Measurements from ENCODE around the gene PANK1.

PANK1 gene

GRCh38 chr10:89683883-89684282 is 38.8 kb upstream of the PANK1 start:
- no peak for ATAC-seq
- TF ChIP-seq TSHZ2 (CRISPR knock-in tag; IDR thresholded peaks at IDR 0.05) (no peak), TCF4 (CRISPR knock-in tag; IDR thresholded peaks at IDR 0.05; ENCODE audit: borderline replicate concordance) (no peak)

- TF ChIP-seq ISL1 (CRISPR knock-in tag; IDR thresholded peaks at IDR 0.05), result no peak
- TF ChIP-seq TOX (CRISPR knock-in tag; IDR thresholded peaks at IDR 0.05; ENCODE audit: borderline replicate concordance), result no peak
- TF ChIP-seq RARB (CRISPR knock-in tag; IDR thresholded peaks at IDR 0.05), result no peak
- no peak for TF ChIP-seq PPARA (CRISPR knock-in tag; IDR thresholded peaks at IDR 0.05; ENCODE audit: borderline replicate concordance)
- no peak for TF ChIP-seq CSDC2 (CRISPR knock-in tag; IDR thresholded peaks at IDR 0.05)
- no peak for TF ChIP-seq ZNF8 (CRISPR knock-in tag; IDR thresholded peaks at IDR 0.05)
- no peak for TF ChIP-seq TSHZ2 (CRISPR knock-in tag; IDR thresholded peaks at IDR 0.05)
- no peak for TF ChIP-seq PATZ1 (CRISPR knock-in tag; IDR thresholded peaks at IDR 0.05; ENCODE audit: borderline replicate concordance)
- TF ChIP-seq TCF4 (CRISPR knock-in tag; IDR thresholded peaks at IDR 0.05; ENCODE audit: borderline replicate concordance), result no peak
- no peak for TF ChIP-seq GLIS3 (CRISPR knock-in tag; IDR thresholded peaks at IDR 0.05)
- no peak for TF ChIP-seq POU6F1 (CRISPR knock-in tag; IDR thresholded peaks at IDR 0.05; ENCODE audit: borderline replicate concordance, low read depth)
- TF ChIP-seq CREB5 (CRISPR knock-in tag; IDR thresholded peaks at IDR 0.05; ENCODE audit: low read depth), result no peak
- no peak for TF ChIP-seq ESRRG (CRISPR knock-in tag; IDR thresholded peaks at IDR 0.05)
- no peak for ATAC-seq
Observed at GRCh38 chr10:89679986-89680385, 34.9 kb upstream of the PANK1 start.

- no peak for ATAC-seq
- TF ChIP-seq POU6F1 (CRISPR knock-in tag; IDR thresholded peaks at IDR 0.05; ENCODE audit: borderline replicate concordance, low read depth) (no peak), CREB5 (CRISPR knock-in tag; IDR thresholded peaks at IDR 0.05; ENCODE audit: low read depth) (no peak), TCF4 (CRISPR knock-in tag; IDR thresholded peaks at IDR 0.05; ENCODE audit: borderline replicate concordance) (no peak), CSDC2 (CRISPR knock-in tag; IDR thresholded peaks at IDR 0.05) (no peak), ZNF565 (CRISPR knock-in tag; conservative IDR thresholded peaks at IDR 0.05; ENCODE audit: low read depth) (no peak)
Observed at GRCh38 chr10:89677341-89677740, 32.3 kb upstream of the PANK1 start.

All from SK-N-SH treated with all-trans-retinoic acid at 6 μM for 48 hours (cell line).